Mucosa of descending colon (tissue), 3 donors: Measurements from ENCODE around the gene MCM6. TPM values are rescaled to one million over a fixed set of nuclear protein-coding genes. Genes with fewer than 3 reads are reported as not detected.
A peak's percentile ranks its signal among the peaks of the same experiment; 100 is the strongest.
"Not testable (repeated sequence)": the region's sequence is repeated elsewhere in the genome, so short reads cannot be mapped to it uniquely, and the experiment has no call there.

Experiments used
- ATAC-seq: fragments of 200-7000 bp; cut with Tn5 transposase; one replicate; pipeline ENCODE4 v1.9.1; 2020; ENCODE audit warnings: mild to moderate bottlenecking, moderate library complexity
- DNase-seq, 3 donors: peaks; one replicate each; pipeline ENCODE4 v3.0.0-alpha.2; 2020
- H3K36me3 ChIP-seq: fragments of 200-600 bp; one replicate; pipeline ENCODE4 v1.8.0; 2021; ENCODE audit warnings: low read depth, mild to moderate bottlenecking
- H3K4me1 ChIP-seq: fragments of 200-600 bp; one replicate; pipeline ENCODE4 v1.8.0; 2021; ENCODE audit warnings: low read depth, mild to moderate bottlenecking
- H3K4me3 ChIP-seq: fragments of 200-600 bp; one replicate; pipeline ENCODE4 v1.8.0; 2021; ENCODE audit warnings: mild to moderate bottlenecking
- H3K9me3 ChIP-seq: fragments of 200-600 bp; one replicate; pipeline ENCODE4 v1.8.0; 2021; ENCODE audit warnings: mild to moderate bottlenecking
- CTCF ChIP-seq: fragments of 200-600 bp; IDR thresholded peaks from one replicate; pipeline ENCODE4 v1.8.0; 2022; ENCODE audit warnings: antibody characterized with exemption, mild to moderate bottlenecking
- intact Hi-C, 2 donors: fragments of 100-400 bp; cut with DNase I in 1 of 2; cut with micrococcal nuclease in 1 of 2; formaldehyde crosslinking; loops; one replicate each; pipeline versions ENCODE4 v1.11.0 to v1.11.1; 2022; cut with DNase I, micrococcal nuclease
- total RNA-seq, 3 donors: library from RNA; stranded (reverse); fragmentation: NEBNext Ultra II Directional in 2 of 3; extraction: Animal tissue kit (Norgen Biotek cat#: 25700) in 2 of 3; gene quantifications; one replicate each; pipeline versions ENCODE4 v1.2.1 to v1.2.4, GENCODE V29; 2021 to 2023
- donor health status: DM: no; HTN: no; CAD: no; lungs with moderate emphysema.
- donor health status: DM: no; HTN: no; CAD: no.
- donor health status: DM: no; HTN: yes; CAD: no.

The MCM6 gene
- total RNA-seq, 3 donors from 2014 or later: 8.4 to 19.8 (median 8.9) TPM

- Histone ChIP-seq H3K4me3 (no peak overlapping the region), H3K9me3 (peaks cover 18% of the 10 kb centered on the region), H3K36me3 (no peaks in the 10 kb centered on the region), H3K4me1 (no peaks in the 10 kb centered on the region)
- DNase-seq (no peak), ATAC-seq (no peak)
- intact Hi-C loops: no loop called here
- no peak for TF ChIP-seq CTCF
Observed at GRCh38 chr2:135799738-135800137, 76.5 kb downstream of the MCM6 start.

- ATAC-seq (no peak), DNase-seq (no peak)
- no peak overlapping the region for H3K4me3 ChIP-seq
- H3K9me3 ChIP-seq: peaks cover 18% of the 10 kb centered on the region
- no peak for TF ChIP-seq CTCF
- no peaks in the 10 kb centered on the region for H3K4me1 ChIP-seq
- intact Hi-C loops: no loop called here
- H3K36me3 ChIP-seq: no peaks in the 10 kb centered on the region
Observed at GRCh38 chr2:135798762-135799161, 77.5 kb downstream of the MCM6 start.

GRCh38 chr2:135798275-135798705 is 78.0 kb downstream of the MCM6 start:
- Histone ChIP-seq H3K36me3 (no peaks in the 10 kb centered on the region), H3K4me3 (no peak overlapping the region), H3K9me3 (peaks cover 18% of the 10 kb centered on the region), H3K4me1 (no peaks in the 10 kb centered on the region)
- ATAC-seq (no peak), DNase-seq (no peak)
- intact Hi-C loops: no loop called here
- TF ChIP-seq CTCF: no peak

- Histone ChIP-seq H3K4me1 (no peaks in the 10 kb centered on the region), H3K9me3 (peaks cover 18% of the 10 kb centered on the region), H3K4me3 (no peak overlapping the region), H3K36me3 (no peaks in the 10 kb centered on the region)
- TF ChIP-seq CTCF: peak; percentile 84
- intact Hi-C loops: no loop called here
- DNase-seq (peak; percentile 74 to 82 (median 80)), ATAC-seq (peak; percentile 97)
Observed at GRCh38 chr2:135797497-135798274, 78.6 kb downstream of the MCM6 start.

- ATAC-seq (no peak), DNase-seq (no peak)
- intact Hi-C loops: no loop called here
- peaks cover 18% of the 10 kb centered on the region for H3K9me3 ChIP-seq
- no peak for TF ChIP-seq CTCF
- H3K4me1 ChIP-seq: no peaks in the 10 kb centered on the region
- no peaks in the 10 kb centered on the region for H3K36me3 ChIP-seq
- no peak overlapping the region for H3K4me3 ChIP-seq
Observed at GRCh38 chr2:135796606-135797005, 79.6 kb downstream of the MCM6 start.

- H3K9me3 ChIP-seq, H3K4me1 ChIP-seq, DNase-seq, ATAC-seq, intact Hi-C loops, H3K36me3 ChIP-seq, H3K4me3 ChIP-seq: not testable (repeated sequence)
Observed at GRCh38 chr2:135795641-135796040, 80.6 kb downstream of the MCM6 start.
